Ramos (cell line): ENCODE results near the gene SUSD1.

Experiments
- in situ Hi-C: fragments of 300-500 bp; cut with MboI; formaldehyde crosslinking; loops from one replicate; pipeline ENCODE4 v1.14.3; 2022; ENCODE audit warnings: low sequenced_read_pairs; ENCODE audit not compliant: unreplicated experiment

The SUSD1 gene

GRCh38 chr9:112000743-112001142 lies 174.4 kb downstream of the SUSD1 start:
- in situ Hi-C loops = no loop called here

DNA sequence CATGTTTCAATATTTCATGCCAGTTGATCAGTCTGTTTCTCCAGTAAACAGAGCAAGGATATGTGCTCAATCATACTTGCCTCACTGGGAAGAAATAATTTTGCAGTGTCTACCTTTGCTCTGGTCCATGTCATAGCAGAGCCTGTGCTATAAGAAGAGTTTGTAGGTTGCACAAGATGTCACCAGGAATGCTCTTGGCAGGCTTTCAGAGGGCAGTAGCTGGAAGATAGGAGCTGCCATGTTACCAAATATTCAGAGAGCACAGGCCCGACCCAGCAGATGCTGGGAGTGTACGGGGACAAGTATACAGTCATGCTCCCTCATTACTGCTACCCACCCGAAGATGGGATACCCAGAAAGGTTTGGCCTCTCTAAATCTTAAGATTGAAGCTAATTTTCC lies 175.8 kb downstream of the SUSD1 start:
- in situ Hi-C loops = no loop called here

GRCh38 chr9:111997831-111998230 lies 177.3 kb downstream of the SUSD1 start:
- in situ Hi-C loops = no loop called here

- in situ Hi-C loops = no loop called here
Observed at GRCh38 chr9:111994831-111995458, 180.2 kb downstream of the SUSD1 start.

DNA sequence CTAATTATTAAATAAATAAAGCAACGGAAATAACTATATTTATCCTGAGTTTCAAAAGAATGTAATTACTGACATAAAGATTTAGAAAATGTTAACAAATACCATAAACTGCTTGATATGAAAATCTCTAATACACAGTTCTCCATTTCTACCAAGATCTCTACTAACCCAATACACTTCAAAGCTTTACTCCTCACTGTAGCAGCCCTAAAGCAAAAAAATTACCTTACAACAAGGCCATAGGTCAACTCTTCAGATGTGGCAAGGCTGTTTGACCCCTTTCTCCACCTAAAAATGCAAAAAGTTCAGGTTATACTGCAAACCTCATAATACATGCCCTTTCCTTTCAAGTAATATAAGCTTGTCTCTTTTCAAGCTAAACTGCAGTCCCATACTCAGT lies 181.8 kb downstream of the SUSD1 start:
- in situ Hi-C loops = no loop called here

- in situ Hi-C loops = no loop called here
Observed at GRCh38 chr9:111992523-111992922, 182.6 kb downstream of the SUSD1 start.

- in situ Hi-C loops = no loop called here
Observed at GRCh38 chr9:111991179-111991578, 183.9 kb downstream of the SUSD1 start.
